Measurements from ENCODE around the gene RHD.
"Not testable (repeated sequence)": the region's sequence is repeated elsewhere in the genome, so short reads cannot be mapped to it uniquely, and the experiment has no call there.

- not testable (repeated sequence) for TF ChIP-seq CTCF, POLR2A (IDR thresholded peaks at IDR 0.05)
These were observed 6.0 kb downstream of the RHD start for GRCh38 chr1:25278358-25278757.
